ENCODE results near the gene DPEP2NB. TPM values are rescaled to one million over a fixed set of nuclear protein-coding genes. Genes with fewer than 3 reads are reported as not detected.
A peak's percentile ranks its signal among the peaks of the same experiment; 100 is the strongest.
"Not testable (repeated sequence)": the region's sequence is repeated elsewhere in the genome, so short reads cannot be mapped to it uniquely, and the experiment has no call there.

Gene DPEP2NB
- total and polyA plus RNA-seq, 10 of the 15 experiments (the other 5 are each of a cell fraction or from before 2014, with no cell fraction given) = not detected

DNA sequence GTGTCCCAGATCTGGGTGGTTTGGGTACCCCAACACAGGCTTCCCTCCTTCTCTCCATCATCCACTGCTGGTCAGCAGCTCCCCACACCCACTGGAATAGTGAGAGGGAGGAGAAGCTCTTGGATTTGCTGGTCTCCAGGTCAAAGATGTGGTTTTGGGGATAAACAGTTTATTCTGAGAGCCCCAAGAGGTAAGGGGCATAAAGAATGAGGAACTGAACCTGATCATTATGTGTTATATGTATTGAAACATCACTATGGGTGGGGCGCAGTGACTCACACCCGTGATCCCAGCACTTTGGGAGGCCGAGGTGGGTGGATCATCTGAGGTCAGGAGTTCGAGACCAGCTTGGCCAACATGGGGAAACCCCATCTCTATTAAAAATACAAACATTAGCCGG lies 20.3 kb downstream of the DPEP2NB start (continued):
- TF ChIP-seq, protein P1, sequence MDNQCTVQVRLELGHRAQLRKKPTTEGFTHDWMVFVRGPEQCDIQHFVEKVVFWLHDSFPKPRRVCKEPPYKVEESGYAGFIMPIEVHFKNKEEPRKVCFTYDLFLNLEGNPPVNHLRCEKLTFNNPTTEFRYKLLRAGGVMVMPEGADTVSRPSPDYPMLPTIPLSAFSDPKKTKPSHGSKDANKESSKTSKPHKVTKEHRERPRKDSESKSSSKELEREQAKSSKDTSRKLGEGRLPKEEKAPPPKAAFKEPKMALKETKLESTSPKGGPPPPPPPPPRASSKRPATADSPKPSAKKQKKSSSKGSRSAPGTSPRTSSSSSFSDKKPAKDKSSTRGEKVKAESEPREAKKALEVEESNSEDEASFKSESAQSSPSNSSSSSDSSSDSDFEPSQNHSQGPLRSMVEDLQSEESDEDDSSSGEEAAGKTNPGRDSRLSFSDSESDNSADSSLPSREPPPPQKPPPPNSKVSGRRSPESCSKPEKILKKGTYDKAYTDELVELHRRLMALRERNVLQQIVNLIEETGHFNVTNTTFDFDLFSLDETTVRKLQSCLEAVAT (IDR thresholded peaks at IDR 0.05) = no peak
- TF ChIP-seq MTA2 (IDR thresholded peaks at IDR 0.05; ENCODE audit: low read depth) (no peak; the same call in 1 of the 2 replicates), MEF2A (IDR thresholded peaks at IDR 0.05; ENCODE audit: insufficient read depth, low read depth, low read length) (no peak), DPF2 (IDR thresholded peaks at IDR 0.05) (peak; percentile 35; the same call in 1 of the 2 replicates), RUNX3 (IDR thresholded peaks at IDR 0.05; ENCODE audit: low read length) (peak; percentile 71), JUNB (IDR thresholded peaks at IDR 0.05) (0 out of 2 replicates have a peak, but pooled peaks have one; percentile 6), ZBED1 (IDR thresholded peaks at IDR 0.05; ENCODE audit: borderline replicate concordance) (no peak), EZH2 (IDR thresholded peaks at IDR 0.05; ENCODE audit: borderline replicate concordance, control insufficient read depth, low read depth, low read length) (no peak), WRNIP1 (IDR thresholded peaks at IDR 0.05; ENCODE audit: borderline replicate concordance, low read depth, low read length) (no peak), RFX5 (IDR thresholded peaks at IDR 0.05; ENCODE audit: low read depth, low read length) (no peak)
- TF ChIP-seq, protein P2, sequence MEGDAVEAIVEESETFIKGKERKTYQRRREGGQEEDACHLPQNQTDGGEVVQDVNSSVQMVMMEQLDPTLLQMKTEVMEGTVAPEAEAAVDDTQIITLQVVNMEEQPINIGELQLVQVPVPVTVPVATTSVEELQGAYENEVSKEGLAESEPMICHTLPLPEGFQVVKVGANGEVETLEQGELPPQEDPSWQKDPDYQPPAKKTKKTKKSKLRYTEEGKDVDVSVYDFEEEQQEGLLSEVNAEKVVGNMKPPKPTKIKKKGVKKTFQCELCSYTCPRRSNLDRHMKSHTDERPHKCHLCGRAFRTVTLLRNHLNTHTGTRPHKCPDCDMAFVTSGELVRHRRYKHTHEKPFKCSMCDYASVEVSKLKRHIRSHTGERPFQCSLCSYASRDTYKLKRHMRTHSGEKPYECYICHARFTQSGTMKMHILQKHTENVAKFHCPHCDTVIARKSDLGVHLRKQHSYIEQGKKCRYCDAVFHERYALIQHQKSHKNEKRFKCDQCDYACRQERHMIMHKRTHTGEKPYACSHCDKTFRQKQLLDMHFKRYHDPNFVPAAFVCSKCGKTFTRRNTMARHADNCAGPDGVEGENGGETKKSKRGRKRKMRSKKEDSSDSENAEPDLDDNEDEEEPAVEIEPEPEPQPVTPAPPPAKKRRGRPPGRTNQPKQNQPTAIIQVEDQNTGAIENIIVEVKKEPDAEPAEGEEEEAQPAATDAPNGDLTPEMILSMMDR (IDR thresholded peaks at IDR 0.05 in 2 of 3, conservative IDR thresholded peaks at IDR 0.05 in 1 of 3; ENCODE audit: control insufficient read depth in 2 of 3, extremely low read depth in 1 of 3, insufficient read depth in 1 of 3, low read depth in 3 of 3, low read length in 3 of 3) = no peak
- TF ChIP-seq, protein P3, sequence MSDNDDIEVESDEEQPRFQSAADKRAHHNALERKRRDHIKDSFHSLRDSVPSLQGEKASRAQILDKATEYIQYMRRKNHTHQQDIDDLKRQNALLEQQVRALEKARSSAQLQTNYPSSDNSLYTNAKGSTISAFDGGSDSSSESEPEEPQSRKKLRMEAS (IDR thresholded peaks at IDR 0.05; ENCODE audit: low read depth, low read length) = no peak

DNA sequence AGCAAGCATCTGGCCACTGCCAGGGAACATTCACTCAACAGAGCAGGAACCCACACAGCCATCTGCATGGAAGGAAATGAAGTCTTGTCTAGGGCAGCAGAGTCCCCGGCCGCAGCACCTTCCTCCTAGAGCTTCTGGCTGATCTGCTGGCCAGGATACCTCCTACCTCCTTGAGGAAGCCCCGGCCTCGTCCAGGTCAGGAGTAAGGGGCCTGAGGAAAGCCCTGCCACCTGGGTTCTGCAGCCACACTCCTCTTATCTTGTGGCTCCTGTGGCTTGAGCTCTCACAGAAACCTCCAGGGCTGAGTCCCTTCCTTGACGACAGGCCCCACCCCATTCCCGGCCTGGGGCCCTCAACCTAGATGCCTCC lies 21.7 kb downstream of the DPEP2NB start:
- WGBS (ENCODE audit: insufficient coverage, insufficient replicate concordance, low lambda C conversion rate, missing lambda C conversion rate) = 0% methylated on average over 4 of the region's 6 CpGs
- peak overlapping the region; percentile 79 for H3K4me2 ChIP-seq (ENCODE audit: control insufficient read depth, insufficient read depth)
- DNase-seq (ENCODE audit: low read depth, low spot score); H3K36me3 ChIP-seq (ENCODE audit: control insufficient read depth in 2 of 2, insufficient read depth in 2 of 2, low read length in 1 of 2); H4K20me1 ChIP-seq (ENCODE audit: control insufficient read depth, insufficient read depth); H3K9me3 ChIP-seq (replicated peaks; ENCODE audit: control insufficient read depth, insufficient read depth, low read length); H3K79me2 ChIP-seq (ENCODE audit: control insufficient read depth, insufficient read depth, low read length); intact Hi-C loops (cut with micrococcal nuclease; ENCODE audit: unreplicated experiment); FAIRE-seq; H3K27me3 ChIP-seq (replicated peaks in 1 of 2; ENCODE audit: control insufficient read depth in 2 of 2, insufficient read depth in 2 of 2, low read length in 1 of 2); BruUV-seq (replicated peaks): not testable (repeated sequence)
- SMC1A ChIA-PET (ENCODE audit: uncharacterized antibody, unreplicated experiment) = interaction anchor here (1.2 to 1.8 kb wide), 3 partner anchors 47 to 473 kb away, joined by 3 to 11 read pairs (median 5); no protein-coding TSS in a partner anchor
- ATAC-seq = peak; percentile 1; the same call in 2 of the 3 replicates
- CTCF ChIA-PET = interaction anchor here (0.6 to 2.3 kb wide), 16 partner anchors 9 to 480 kb away, joined by 3 to 15 read pairs (median 4); partner anchors contain the start of genes DDX28 and DUS2
- POLR2A ChIA-PET = interaction anchor here (0.6 kb wide), 1 partner anchor 302 kb away, joined by 4 read pairs; no protein-coding TSS in a partner anchor
- peak overlapping the region; percentile 68 for H3K9ac ChIP-seq (ENCODE audit: control insufficient read depth, insufficient read depth, low read length)
- H3K4me1 ChIP-seq (ENCODE audit: control insufficient read depth, insufficient read depth, low read length) = peaks cover 39% of the 10 kb centered on the region
- in situ Hi-C loops (cut with MboI) = loop anchor here (5.0 kb wide), 1 partner anchor 233 kb away; no protein-coding TSS in a partner anchor
- peak overlapping the region; percentile 24; the same call in 1 of the 2 replicates for H3K4me3 ChIP-seq
- peak overlapping the region; percentile 64 for H3K27ac ChIP-seq (ENCODE audit: control insufficient read depth, insufficient read depth)
- RAD21 ChIA-PET (ENCODE audit: unreplicated experiment) = interaction anchor here (0.6 to 1.3 kb wide), 10 partner anchors 9 to 461 kb away, joined by 3 to 5 read pairs (median 4); no protein-coding TSS in a partner anchor
- H2AFZ ChIP-seq (ENCODE audit: control insufficient read depth, low read depth, low read length) = peak overlapping the region; percentile 78

Measured in GM12878 (cell line).